Activated CD4-positive, alpha-beta T cell treated with anti-CD3 and anti-CD28 coated beads, Interleukin-10, Interleukin-2, amounts not matched to agents 100 ng/mL and 50 ng/mL, durations not matched to agents 16 hours and 8 hours (primary cell): ENCODE measurements around the gene HERPUD2.
"Not testable (repeated sequence)": the region's sequence is repeated elsewhere in the genome, so short reads cannot be mapped to it uniquely, and the experiment has no call there.

ENCODE experiments used
- DNase-seq: peaks from one replicate; pipeline ENCODE4 v3.0.0-alpha.2; 2020

Gene HERPUD2

GRCh38 chr7:35676211-35676610 lies 18.7 kb downstream of the HERPUD2 start:
- DNase-seq = no peak

GRCh38 chr7:35670856-35671569 lies 23.9 kb downstream of the HERPUD2 start:
- DNase-seq = no peak

DNA sequence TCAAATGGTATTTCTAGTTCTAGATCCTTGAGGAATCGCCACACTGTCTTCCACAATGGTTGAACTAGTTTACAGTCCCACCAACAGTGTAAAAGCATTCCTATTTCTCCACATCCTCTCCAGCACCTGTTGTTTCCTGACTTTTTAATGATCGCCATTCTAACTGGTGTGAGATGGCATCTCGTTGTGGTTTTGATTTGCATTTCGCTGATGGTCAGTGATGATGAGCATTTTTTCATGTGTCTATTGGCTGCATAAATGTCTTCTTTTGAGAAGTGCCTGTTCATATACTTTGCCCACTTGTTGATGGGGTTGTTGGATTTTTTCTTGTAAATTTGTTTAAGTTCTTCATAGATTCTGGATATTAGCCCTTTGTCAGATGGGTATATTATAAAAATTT lies 34.5 kb downstream of the HERPUD2 start:
- not testable (repeated sequence) for DNase-seq

DNA sequence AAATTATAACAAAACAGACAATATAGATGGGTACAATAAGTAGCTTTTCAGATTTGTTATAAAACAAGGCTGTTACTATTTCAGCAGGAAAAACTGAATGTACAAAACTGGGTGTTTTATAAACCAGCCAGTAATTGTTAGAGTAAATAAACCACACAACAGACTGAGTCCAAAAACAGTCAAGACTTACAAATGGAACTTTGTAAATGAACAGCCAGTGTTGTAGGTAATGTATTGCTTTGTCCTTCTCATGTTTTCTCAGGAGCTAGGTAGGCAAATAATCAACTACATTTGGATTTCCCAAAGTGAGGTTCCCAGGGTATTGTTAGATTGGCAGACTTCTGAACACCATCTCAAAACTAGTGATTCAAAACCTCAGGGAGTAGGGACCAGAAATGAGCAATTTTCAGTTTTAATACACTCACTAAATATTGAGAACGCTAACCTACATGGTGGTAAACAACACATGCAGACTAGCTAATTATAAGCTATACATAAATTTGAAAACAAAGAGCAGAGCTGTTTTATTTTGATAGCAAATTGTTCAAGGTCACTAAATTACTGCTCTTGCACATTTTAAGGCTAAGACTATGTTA lies 36.2 kb downstream of the HERPUD2 start:
- peak; percentile 23 for DNase-seq

DNA sequence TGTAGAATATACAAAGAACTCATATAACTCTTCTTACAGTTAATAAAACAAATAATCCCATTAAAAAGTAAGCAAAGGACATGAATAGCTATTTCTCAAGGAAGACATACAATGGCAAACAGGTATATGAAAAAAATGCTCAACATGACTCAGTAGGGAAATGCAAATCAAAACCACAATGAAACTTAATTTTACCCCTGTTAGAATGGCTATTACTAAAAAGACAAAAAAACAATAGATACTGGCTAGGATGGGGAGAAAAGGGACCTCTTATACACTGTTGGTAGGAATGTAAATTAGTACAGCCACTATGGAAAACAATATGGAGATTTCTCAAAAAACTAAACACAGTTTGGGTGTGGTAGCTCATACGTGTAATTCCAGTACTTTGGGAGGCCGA lies 37.8 kb downstream of the HERPUD2 start:
- DNase-seq = peak; percentile 19

DNA sequence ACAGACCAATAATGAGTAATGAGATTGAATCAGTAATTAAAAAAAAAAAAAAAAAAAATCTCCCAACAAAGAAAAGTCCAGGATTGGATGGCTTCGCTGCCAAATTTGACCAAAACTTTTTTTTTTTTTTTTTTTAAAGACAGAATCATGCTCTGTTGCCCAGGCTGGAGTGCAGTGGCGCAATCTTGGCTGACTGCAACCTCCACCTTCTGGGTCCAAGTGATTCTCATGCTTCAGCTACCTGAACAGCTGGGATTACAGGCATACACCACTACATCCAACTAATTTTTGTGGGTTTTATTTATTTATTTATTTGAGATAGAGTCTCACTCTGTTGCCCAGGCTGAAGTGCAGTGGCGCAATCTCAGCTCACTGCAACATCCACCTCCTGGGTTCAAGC lies 40.4 kb downstream of the HERPUD2 start:
- not testable (repeated sequence) for DNase-seq

- DNase-seq = no peak
Observed at GRCh38 chr7:35652124-35652523, 42.8 kb downstream of the HERPUD2 start.

DNA sequence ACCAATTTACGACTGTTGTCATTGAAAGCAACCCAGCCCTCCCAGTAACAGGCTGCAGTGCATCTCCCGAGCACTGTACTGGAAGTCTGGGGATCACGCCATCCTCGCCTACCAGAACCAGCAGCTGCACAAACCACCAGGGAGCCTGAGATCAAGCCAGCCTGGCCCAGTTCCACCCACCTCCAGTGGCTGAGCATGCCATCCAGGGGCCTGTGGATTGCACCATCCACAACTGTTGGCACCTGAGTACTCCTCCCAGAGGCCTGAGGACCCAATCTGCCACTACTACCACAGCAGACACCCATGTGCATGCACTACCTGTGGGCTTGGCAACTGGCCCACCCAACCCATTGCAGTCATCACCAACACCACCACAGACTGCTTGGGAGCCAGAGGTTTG lies 44.2 kb downstream of the HERPUD2 start:
- no peak for DNase-seq

DNA sequence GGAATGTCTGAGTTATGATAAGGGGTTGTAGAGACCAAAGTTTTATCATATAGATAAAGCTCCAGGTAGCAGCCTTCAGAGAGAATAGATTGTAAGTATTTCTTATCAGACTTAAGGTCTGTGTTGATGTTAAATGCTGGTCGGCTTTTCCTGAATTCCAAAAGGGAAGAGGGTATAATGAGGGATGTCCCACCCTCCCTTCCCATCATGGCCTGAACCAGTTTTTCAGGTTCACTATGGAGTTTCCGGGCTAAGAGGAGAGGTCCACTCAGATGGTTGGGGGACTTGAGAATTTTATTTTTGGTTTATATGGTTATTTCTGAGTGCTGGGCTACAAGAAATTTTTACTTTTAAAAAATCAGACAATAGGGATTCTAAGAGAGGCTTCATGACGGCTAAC lies 45.2 kb downstream of the HERPUD2 start:
- DNase-seq = no peak

GRCh38 chr7:35648367-35648766 lies 46.6 kb downstream of the HERPUD2 start:
- DNase-seq = no peak

- no peak for DNase-seq
Observed at GRCh38 chr7:35647171-35647574, 47.8 kb downstream of the HERPUD2 start.

- DNase-seq = no peak
Observed at GRCh38 chr7:35646289-35647023, 48.5 kb downstream of the HERPUD2 start.

DNA sequence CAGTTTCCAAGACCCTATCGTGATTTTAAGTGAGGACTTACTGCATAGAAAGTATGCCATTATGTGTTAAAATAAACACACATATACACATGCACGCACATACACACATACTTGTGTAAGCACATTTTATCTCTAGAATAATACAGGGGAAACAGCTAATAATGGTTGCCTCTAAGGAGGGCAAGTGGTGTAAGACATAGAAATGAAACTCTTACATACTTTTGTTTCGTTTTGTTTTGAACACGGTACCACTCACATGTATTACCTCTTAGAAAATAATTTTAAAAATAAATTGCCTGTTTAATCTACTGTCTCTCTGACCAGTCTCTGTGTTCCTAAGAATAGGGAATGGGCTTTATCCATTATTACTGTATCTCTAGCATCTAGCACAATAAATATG lies 49.2 kb downstream of the HERPUD2 start:
- no peak for DNase-seq

DNA sequence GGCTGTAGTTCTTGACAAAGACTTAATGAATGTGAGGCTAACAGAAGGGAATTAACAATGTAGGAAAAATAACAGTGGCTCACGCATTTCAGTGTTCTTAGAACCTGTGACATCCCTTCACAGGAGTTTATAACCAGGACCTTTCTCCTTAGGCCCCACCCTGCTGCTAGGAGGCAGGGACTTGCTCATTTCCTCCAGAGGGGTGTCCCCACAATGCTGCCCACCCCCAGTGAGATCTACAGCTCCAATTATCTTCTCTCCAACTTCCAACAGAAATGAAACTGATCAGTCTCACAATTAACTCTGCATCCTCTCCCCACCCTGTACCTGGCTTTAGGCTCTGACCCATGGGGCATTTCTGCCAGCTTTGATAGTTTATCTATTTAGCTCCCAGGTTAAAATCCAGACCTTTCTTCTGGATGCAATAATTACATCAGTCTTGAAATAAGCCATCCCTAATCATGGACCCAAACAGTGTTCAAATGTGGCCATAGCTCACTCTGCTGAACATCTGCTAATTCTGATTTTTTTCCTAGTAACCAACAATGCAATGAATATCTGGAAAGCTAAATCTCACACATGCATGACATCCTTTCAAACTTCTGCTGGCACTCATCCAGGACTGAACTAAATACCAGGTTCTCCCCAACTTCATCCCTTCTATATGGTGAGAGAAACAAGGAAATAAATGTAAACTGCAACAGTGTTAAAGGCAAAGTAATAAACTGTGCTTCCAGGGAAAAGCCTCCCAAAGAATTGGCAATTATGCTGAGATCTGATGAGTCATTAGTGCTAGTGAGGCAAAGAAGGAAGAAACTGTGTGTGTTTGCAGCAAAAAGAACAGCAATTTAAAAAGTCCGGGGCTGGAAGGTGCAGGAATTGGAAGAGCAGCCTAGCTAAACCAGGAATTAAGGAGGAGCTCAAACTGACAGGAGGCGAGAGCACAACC lies 64.6 kb downstream of the HERPUD2 start:
- no peak for DNase-seq

DNA sequence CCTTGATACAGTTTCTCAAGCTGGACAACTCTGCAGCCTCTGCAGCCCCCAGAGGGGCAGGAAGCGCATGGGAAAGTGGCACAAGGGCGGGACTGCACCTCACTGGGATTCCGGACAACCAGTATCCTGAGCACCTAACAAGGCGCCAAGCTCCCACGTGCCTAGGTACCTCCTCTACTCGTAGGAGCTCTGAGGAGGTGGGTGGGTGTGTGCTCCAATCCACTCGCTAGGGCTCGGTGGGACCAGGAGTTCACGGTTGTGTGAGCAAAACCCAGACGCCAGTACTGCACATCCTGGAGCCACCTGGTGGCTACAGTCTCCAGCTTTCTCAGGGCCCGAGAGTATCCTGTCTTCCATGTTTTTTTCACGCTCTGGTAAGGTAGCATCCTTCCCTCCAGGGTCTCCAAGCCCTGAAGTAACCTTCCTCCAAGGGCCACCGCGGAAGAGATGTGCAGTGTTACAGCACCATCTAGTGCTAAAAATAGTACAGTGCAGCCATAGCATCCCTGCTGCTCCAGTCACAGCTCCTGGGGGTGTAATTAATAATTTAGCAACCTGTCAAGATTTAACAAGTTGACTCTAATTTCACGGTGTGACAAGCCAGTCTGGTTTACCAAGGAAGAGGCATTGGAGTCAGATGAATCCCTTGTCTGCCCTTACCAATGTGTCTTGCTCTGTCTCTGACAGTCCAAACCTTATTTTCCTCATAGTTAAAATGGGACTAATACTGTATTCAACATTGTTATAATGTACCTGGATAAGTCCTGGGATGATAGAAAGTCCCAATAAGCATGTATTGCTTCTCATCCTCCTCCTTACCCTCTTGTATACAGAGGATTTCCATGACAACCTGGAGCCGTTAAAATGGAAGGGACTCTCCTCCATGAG lies 70.4 kb downstream of the HERPUD2 start:
- peak; percentile 55 for DNase-seq

GRCh38 chr7:35623381-35623780 lies 71.6 kb downstream of the HERPUD2 start:
- DNase-seq = no peak

GRCh38 chr7:35619863-35620262 lies 75.1 kb downstream of the HERPUD2 start:
- DNase-seq = no peak

- DNase-seq = no peak
Observed at GRCh38 chr7:35617041-35617440, 77.9 kb downstream of the HERPUD2 start.

DNA sequence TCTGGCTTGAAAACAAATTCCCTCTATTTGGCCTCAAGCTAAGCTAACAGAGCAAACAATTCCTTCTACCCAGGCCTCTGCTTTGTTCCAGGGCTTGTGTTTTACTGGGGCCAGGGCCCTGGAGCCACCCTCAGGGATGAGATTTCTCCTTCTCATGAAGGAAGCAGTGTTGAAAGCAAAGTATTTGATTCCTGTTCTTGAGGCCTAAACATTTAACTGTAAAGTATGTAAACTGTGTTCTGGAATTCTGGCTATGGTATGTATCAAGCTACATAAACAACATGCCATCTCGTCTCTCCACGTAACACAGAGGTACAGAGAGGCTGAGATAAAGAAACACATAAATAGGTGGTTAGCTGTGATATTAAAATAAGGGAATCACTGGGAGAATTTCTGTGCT lies 81.8 kb downstream of the HERPUD2 start:
- no peak for DNase-seq

DNA sequence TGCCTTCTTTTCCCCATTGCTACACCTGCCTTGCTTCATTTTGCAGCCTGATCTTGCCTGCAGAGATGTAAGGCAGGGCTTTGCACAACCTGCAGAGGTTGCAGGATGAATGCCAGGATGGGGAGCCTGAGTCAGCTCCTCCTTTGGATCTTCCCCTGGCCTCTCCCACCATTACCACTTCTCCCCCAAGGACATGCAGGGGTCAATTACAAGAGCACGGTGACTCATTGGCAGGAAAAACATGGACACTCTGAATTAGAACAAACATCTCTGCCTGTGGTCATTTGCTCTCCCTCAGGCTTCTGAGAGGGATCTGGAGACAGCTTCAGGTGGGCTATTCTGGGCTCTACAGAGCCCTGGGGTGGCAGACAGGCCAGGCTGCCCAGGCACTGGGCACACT lies 89.2 kb downstream of the HERPUD2 start:
- DNase-seq = no peak

GRCh38 chr7:35604595-35604994 lies 90.3 kb downstream of the HERPUD2 start:
- DNase-seq = no peak

- DNase-seq = no peak
Observed at GRCh38 chr7:35599645-35600044, 95.3 kb downstream of the HERPUD2 start.
